GM20000 (cell line): Measurements from ENCODE around the gene SNX3.

ENCODE experiments used
- DNase-seq: peaks from one replicate; pipeline ENCODE4 v3.0.0; 2012; ENCODE audit warnings: low spot score
- CTCF ChIP-seq: IDR thresholded peaks from 2 replicates; pipeline ENCODE4 v1.5.1; 2012; ENCODE audit warnings: mild to moderate bottlenecking, control low read depth; ENCODE audit errors: extremely low read depth, missing control alignments

Gene SNX3

GRCh38 chr6:108164815-108165706 lies 95.8 kb downstream of the SNX3 start:
- no peak for TF ChIP-seq CTCF
- peak; percentile 27 for DNase-seq

GRCh38 chr6:108164543-108164814 lies 96.4 kb downstream of the SNX3 start:
- DNase-seq, result peak; percentile 17
- no peak for TF ChIP-seq CTCF

- no peak for DNase-seq
- no peak for TF ChIP-seq CTCF
Measured at GRCh38 chr6:108163644-108164542, 96.9 kb downstream of the SNX3 start.

- TF ChIP-seq CTCF, result no peak
- peak; percentile 25 for DNase-seq
Measured at GRCh38 chr6:108163267-108163643, 97.6 kb downstream of the SNX3 start.

DNA sequence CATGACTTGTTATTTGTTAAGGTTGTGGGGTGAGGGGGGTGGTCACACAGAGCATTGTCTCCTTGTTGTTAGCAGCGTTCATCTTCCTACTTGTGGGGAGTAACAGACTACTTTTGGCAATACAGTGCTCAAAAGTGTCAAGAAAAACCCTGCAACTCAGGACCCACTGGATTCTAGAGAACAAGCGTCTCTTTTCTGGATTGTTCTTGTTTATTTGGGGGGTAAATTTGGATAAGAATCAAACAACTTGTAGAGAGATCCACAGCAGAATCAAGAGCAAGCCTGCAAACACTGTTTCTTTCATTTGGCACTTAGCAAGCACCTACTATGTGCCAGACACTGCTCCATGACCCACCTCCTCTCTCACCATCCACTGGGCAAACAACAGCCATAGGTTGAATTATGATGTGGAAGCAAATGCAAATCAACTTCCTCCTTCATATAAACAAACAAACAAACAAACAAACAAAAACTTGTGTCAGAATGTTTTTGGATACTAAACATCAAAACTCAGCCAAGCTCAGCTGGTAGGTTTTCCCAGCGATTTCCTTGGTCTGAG lies 99.0 kb downstream of the SNX3 start:
- no peak for DNase-seq
- no peak for TF ChIP-seq CTCF
